ENCODE measurements around the gene VARS2. TPM values are rescaled to one million over a fixed set of nuclear protein-coding genes. Genes with fewer than 3 reads are reported as not detected.

VARS2 gene
- total RNA-seq, 1 donor from 2014 or later = 47.0 TPM

DNA sequence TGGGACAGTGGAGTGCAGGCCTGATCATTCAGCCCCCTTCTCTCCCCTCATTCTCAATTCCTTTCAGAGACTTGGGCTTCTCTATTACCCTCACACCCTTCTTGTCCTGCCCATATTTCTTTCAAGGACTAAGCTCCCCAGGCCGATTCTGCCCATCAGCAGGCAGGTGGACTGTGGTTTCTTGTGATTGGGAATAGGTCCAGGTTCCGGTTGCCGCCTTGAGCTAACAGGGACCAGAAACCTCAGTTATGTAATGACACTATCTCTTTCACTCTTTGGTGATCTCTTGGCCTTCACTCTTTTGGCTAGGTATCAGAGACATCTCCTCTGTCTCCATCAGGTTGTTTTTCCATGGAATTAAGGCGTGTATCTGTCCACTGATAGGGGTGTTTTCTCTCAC is 33.2 kb downstream of the VARS2 start:
- peaks cover 2% of the 10 kb centered on the region for H3K27me3 Mint-ChIP-seq (ENCODE audit: unreplicated experiment)
- H3K27ac Mint-ChIP-seq (ENCODE audit: unreplicated experiment) = no peak overlapping the region
- peaks cover 7% of the 10 kb centered on the region for H3K9me3 Mint-ChIP-seq (ENCODE audit: unreplicated experiment)
- DNase-seq = no peak
- TF ChIP-seq, protein P1, sequence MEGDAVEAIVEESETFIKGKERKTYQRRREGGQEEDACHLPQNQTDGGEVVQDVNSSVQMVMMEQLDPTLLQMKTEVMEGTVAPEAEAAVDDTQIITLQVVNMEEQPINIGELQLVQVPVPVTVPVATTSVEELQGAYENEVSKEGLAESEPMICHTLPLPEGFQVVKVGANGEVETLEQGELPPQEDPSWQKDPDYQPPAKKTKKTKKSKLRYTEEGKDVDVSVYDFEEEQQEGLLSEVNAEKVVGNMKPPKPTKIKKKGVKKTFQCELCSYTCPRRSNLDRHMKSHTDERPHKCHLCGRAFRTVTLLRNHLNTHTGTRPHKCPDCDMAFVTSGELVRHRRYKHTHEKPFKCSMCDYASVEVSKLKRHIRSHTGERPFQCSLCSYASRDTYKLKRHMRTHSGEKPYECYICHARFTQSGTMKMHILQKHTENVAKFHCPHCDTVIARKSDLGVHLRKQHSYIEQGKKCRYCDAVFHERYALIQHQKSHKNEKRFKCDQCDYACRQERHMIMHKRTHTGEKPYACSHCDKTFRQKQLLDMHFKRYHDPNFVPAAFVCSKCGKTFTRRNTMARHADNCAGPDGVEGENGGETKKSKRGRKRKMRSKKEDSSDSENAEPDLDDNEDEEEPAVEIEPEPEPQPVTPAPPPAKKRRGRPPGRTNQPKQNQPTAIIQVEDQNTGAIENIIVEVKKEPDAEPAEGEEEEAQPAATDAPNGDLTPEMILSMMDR (IDR thresholded peaks at IDR 0.05; ENCODE audit: partially characterized antibody, unreplicated experiment) = no peak
- no peak overlapping the region for H3K4me3 Mint-ChIP-seq (ENCODE audit: unreplicated experiment)
- peaks cover 10% of the 10 kb centered on the region for H3K36me3 Mint-ChIP-seq (ENCODE audit: unreplicated experiment)
- no peaks in the 10 kb centered on the region for H3K4me1 Mint-ChIP-seq (ENCODE audit: low read depth, unreplicated experiment)

DNA sequence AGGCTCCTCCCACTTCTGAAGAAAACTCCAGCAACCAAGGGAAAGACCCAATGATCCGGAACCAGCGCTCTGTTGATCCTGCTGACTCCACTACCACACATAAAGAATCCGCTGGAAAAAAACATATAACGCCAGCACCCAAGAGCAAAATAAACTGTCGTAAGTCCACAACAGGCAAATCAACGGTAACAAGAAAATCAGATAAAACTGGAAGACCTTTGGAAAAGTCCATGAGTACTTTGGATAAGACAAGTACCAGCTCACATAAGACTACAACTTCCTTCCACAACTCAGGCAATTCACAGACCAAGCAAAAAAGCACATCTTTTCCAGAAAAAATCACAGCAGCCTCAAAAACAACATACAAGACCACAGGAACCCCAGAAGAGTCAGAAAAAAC is 34.8 kb downstream of the VARS2 start:
- DNase-seq = no peak
- Mint-ChIP-seq H3K9me3 (ENCODE audit: unreplicated experiment) (peaks cover 7% of the 10 kb centered on the region), H3K4me3 (ENCODE audit: unreplicated experiment) (no peak overlapping the region), H3K27me3 (ENCODE audit: unreplicated experiment) (peaks cover 2% of the 10 kb centered on the region), H3K4me1 (ENCODE audit: low read depth, unreplicated experiment) (no peaks in the 10 kb centered on the region), H3K27ac (ENCODE audit: unreplicated experiment) (no peak overlapping the region), H3K36me3 (ENCODE audit: unreplicated experiment) (peaks cover 10% of the 10 kb centered on the region)
- TF ChIP-seq, protein P1 (IDR thresholded peaks at IDR 0.05; ENCODE audit: partially characterized antibody, unreplicated experiment) = no peak

DNA sequence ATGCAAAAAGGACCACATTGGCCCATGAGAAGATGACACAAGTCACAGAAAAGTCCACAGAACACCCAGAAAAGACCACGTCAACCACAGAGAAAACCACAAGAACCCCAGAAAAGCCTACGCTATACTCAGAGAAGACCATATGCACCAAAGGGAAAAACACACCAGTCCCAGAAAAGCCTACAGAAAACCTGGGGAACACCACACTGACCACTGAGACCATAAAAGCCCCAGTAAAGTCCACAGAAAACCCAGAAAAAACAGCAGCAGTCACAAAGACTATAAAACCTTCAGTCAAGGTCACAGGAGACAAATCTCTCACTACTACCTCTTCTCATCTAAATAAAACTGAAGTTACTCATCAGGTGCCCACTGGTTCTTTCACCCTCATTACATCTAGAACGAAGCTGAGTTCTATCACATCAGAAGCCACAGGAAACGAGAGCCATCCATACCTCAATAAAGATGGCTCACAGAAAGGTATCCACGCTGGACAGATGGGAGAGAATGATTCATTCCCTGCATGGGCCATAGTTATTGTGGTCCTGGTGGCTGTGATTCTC is 38.0 kb downstream of the VARS2 start:
- TF ChIP-seq, protein P1 (IDR thresholded peaks at IDR 0.05; ENCODE audit: partially characterized antibody, unreplicated experiment) = no peak
- H3K4me1 Mint-ChIP-seq (ENCODE audit: low read depth, unreplicated experiment) = peaks cover 5% of the 10 kb centered on the region
- no peak overlapping the region for H3K27ac Mint-ChIP-seq (ENCODE audit: unreplicated experiment)
- H3K9me3 Mint-ChIP-seq (ENCODE audit: unreplicated experiment) = peaks cover 12% of the 10 kb centered on the region
- peaks cover 5% of the 10 kb centered on the region for H3K27me3 Mint-ChIP-seq (ENCODE audit: unreplicated experiment)
- DNase-seq = no peak
- no peak overlapping the region for H3K4me3 Mint-ChIP-seq (ENCODE audit: unreplicated experiment)
- peaks cover 15% of the 10 kb centered on the region for H3K36me3 Mint-ChIP-seq (ENCODE audit: unreplicated experiment)

DNA sequence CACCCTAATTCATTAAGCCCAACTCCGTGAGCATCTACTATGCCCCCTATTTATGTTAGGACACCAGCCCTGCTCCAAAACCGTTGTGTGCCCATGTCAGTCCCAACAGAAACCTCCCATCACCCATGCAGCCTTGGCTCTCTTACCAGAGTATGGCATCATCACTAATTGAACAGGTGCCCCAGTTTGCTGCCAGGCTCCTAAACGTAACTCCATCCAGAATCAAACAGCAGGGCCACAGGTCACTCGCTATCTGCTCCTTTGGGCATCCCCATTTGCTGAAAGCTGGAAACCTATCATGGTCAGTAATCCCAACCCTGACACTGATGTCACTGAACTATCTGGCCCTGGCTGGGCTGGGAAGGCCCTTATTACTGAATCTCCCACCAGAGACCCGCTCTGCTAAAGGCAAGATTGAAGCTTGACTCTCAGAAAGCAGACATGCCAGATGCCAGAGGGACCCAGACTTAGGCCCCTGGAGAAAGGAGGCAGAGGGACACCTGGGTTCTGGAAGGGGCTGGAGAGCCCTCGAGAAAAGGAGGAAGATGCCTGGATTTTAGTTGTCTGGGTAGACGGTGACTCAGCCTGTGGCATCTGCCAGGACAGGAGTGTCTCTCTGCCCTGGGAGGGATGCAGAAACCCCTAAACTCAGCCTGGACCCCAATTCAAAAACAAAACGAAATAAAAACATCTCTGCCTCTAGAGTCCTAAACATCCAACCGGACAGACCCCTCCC is 40.8 kb downstream of the VARS2 start:
- H3K4me1 Mint-ChIP-seq (ENCODE audit: low read depth, unreplicated experiment) = peaks cover 5% of the 10 kb centered on the region
- TF ChIP-seq, protein P1 (IDR thresholded peaks at IDR 0.05; ENCODE audit: partially characterized antibody, unreplicated experiment) = no peak
- peaks cover 15% of the 10 kb centered on the region for H3K36me3 Mint-ChIP-seq (ENCODE audit: unreplicated experiment)
- peak overlapping the region; percentile 24 for H3K27ac Mint-ChIP-seq (ENCODE audit: unreplicated experiment)
- H3K4me3 Mint-ChIP-seq (ENCODE audit: unreplicated experiment) = peak overlapping the region; percentile 82
- peaks cover 5% of the 10 kb centered on the region for H3K27me3 Mint-ChIP-seq (ENCODE audit: unreplicated experiment)
- DNase-seq = no peak
- peaks cover 12% of the 10 kb centered on the region for H3K9me3 Mint-ChIP-seq (ENCODE audit: unreplicated experiment)

DNA sequence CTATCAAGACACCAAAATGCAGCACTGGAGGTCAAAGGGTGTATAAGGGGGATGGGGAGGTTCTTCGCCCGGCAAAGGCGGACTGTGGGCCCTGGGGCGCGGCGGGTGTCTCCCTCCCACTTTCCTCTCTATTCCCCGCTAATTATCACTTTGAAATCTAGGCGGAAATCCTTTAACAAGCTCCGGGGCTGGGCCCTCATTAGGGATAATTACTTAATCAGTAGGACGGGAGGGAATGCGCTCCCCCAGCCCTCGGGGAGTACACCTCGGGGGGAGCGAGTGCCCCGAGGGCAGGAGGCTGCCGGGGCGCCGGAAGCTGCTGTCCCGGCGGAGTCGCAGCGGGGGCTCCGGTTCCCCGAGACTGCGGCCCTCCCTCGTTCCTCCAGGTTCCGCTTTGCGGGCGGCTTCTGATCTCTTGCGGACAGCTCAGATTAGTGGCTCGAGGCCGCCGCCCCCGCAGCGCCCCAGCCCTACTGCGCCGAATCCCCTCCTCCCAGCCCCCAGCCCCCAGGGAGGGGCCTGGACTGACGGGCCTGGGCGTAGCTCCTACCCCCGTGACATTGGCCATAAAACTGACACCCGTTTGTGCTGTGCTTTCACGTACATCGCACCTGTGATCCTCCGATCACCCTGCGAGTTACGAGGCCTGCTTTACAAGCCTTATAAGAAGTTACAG is 41.5 kb downstream of the VARS2 start:
- peaks cover 15% of the 10 kb centered on the region for H3K36me3 Mint-ChIP-seq (ENCODE audit: unreplicated experiment)
- peak overlapping the region; percentile 83 for H3K4me3 Mint-ChIP-seq (ENCODE audit: unreplicated experiment)
- peak; percentile 52 for DNase-seq
- no peak overlapping the region for H3K27ac Mint-ChIP-seq (ENCODE audit: unreplicated experiment)
- peaks cover 5% of the 10 kb centered on the region for H3K4me1 Mint-ChIP-seq (ENCODE audit: low read depth, unreplicated experiment)
- peaks cover 12% of the 10 kb centered on the region for H3K9me3 Mint-ChIP-seq (ENCODE audit: unreplicated experiment)
- peaks cover 5% of the 10 kb centered on the region for H3K27me3 Mint-ChIP-seq (ENCODE audit: unreplicated experiment)
- TF ChIP-seq, protein P1 (IDR thresholded peaks at IDR 0.05; ENCODE audit: partially characterized antibody, unreplicated experiment) = no peak
